CMK (cell line): ENCODE measurements around the gene TMEM253.
A peak's percentile ranks its signal among the peaks of the same experiment; 100 is the strongest.

ENCODE experiments used
- DNase-seq: peaks from one replicate; pipeline ENCODE4 v3.0.0-alpha.2; 2010; ENCODE audit warnings: low read depth

The TMEM253 gene

DNA sequence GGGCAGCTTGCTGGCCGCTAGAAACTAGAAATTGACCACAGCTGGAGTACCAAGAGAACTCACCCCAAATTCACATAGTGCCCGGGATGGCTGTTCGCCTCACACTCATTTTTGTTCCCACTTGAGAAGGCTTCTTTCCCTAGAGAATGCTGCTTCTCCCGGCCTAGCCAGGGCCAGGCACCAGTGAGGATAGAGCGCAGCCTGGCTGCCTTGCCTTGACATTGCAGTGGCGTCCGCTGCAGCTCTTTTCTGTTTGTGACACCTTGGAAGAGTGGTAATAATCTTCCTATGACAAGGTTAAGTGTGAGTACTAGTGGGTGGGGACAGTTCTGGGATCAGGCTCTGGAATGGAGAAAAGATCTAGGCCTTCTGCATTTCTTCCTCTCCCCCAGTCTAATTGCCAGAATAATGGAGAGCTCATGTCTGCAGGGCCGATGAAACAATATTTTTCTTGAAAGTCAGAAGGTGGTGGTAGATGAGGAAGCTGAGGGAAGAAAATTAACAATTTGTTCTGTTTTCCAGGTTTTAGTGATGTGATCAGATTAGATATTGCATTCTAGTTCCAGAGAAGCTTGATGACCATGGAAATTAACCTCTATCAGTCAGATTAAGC, 3.7 kb downstream of the TMEM253 start:
- DNase-seq = peak; percentile 27

DNA sequence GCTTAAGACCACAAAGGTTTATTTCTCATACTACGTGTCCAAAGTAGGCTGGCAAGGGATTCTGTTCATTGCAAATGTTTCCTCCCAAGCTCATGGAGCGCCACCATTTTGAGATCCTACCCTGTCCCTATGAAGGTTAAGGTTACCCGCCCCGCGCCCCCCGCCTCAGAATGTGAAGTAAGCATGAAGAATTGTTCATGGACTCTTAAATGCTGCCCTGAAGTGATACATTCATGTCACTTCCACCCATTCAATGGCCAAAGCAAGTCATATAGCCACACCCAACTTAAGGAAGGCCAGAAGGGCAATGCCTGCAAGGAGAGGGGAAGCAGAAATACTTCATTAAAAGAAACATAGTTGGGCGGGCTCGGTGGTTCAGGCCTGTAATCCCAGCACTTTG, 4.2 kb downstream of the TMEM253 start:
- DNase-seq = no peak

DNA sequence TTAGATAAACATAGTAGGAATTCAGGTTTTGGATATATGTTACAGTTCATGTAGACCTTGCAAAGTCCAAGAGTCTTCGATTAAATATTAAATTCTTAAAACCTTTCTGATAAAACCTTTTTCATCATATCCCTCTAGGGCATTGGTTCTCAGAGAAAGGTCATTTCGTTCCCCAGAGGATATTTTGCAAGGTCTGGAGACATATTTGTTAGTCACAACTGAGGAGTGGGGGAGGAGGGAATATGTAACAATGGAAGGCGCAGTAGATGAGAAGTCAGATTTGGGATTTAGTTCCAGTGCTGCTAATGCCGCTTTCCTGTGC, 5.3 kb downstream of the TMEM253 start:
- no peak for DNase-seq

GRCh38 chr14:21106498-21107282, 5.8 kb downstream of the TMEM253 start:
- peak; percentile 30 for DNase-seq

GRCh38 chr14:21107283-21107800, 6.5 kb downstream of the TMEM253 start:
- no peak for DNase-seq

DNA sequence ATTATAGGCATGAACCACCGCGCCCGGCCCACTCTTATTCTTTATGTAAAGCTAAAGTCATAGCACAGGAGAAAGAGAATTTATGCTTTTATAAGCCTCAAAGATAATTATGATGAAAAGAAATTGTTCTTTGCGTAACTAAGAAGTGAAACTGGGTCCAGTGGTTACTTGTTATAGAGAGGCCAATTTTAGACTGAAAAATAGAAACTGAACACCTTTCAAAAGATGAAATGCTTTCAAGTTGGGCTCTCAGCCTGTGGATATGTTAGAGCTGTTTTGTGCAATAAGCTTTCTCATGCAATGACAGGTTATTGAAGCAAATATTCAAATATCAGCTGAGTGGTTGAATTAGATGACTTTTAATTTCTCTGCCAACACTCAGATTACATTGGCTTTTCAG, 7.9 kb downstream of the TMEM253 start:
- no peak for DNase-seq

- DNase-seq = no peak
These were observed 8.7 kb downstream of the TMEM253 start for GRCh38 chr14:21109377-21110138.

DNA sequence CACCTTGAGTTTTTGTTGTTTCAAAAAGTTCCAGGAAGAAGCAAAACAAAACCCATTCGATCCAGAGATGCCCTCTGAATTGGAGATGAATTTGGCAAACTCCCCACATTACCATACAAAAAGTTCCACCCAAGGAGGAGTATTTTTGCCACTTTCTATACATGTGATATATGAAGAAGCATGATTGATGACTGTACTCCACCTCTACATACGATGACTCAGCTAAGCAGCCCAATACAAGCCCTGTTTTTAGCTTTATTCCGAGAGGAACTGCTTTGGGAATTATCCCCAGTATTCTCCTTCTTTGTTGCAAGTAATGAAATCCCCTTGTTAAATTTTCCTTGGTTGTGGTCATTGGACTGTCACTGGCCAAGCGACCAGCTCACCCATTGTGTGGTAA, 11.4 kb downstream of the TMEM253 start:
- no peak for DNase-seq

DNA sequence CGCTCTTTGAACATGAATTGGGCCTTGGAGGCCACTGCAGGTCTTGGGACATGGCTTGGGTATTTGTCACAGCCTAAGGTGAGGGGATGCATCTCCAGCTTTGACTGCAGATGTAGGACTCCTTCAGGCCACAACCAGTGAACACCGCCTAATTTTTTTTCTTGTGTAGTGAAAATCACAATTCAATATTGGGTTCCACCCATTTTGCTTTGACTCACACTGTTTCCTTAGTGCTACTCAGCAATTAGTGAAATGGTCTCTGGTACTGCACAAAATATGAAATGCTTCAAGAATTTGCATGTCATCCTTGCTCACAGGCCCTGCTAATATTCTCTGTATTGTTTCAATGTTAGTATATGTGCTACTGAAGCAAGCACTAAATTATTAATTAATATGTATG, 12.5 kb downstream of the TMEM253 start:
- DNase-seq = no peak

GRCh38 chr14:21118933-21119332, 18.1 kb downstream of the TMEM253 start:
- no peak for DNase-seq

DNA sequence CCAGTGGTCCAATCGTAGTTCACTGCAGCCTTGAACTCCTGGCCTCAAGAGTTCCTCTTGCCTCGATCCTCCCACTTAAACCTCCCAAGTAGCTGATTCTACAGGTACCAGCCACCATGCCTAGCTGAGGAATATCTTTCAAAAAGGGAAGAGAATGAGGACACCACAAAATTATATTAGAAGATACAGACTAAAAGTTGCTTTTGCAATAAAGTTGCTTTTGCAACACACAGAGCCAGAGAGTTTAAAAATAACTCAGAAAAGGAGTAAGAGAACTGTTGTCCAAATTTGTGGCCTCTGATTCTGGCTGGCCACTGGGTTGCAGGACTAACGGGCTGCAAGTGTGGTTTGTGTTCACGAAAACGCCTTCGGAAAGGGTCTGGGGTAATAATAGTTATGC, 19.8 kb downstream of the TMEM253 start:
- DNase-seq = no peak

- DNase-seq = no peak
These were observed 20.3 kb downstream of the TMEM253 start for GRCh38 chr14:21121122-21121521.

DNA sequence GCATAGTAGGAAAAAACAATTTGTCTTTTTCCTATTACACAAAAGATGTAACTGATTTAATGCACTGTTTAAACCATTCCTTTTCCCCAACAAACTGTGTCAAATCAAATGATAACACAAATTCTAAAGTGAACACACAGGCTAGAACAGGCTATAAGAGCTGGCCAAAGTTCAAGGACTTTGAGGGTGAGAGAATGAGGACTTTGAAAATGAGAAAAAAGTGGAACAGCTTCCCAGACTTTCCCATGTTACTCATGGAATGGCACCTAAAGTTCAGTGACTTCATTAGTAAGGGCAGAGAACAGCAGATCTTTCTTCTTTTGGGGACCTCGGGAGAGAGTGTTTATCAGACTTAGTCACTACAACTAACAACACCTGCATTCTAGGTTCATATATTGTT, 22.6 kb downstream of the TMEM253 start:
- DNase-seq = no peak

DNA sequence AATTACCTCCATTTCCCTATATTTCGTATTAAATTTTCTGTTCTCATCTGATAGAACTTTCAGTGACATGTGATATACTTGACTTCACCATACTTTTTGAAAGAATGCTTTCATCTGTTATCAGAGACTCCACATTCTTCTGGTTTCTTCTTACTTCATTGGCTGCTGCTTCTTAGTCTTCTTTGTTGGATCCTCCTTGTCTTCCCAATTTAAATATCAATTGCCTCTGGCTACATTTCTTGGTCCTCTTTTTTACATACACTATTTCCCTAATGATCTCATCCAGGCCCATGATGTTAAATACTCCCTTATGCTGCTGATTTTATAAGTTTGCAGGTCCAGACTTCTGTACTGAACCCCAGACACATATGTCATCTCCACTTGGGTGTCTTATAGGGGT, 33.0 kb downstream of the TMEM253 start:
- no peak for DNase-seq

GRCh38 chr14:21136024-21136423, 35.2 kb downstream of the TMEM253 start:
- DNase-seq = no peak

- no peak for DNase-seq
These were observed 41.5 kb downstream of the TMEM253 start for GRCh38 chr14:21142357-21142756.

GRCh38 chr14:21145437-21145836, 44.6 kb downstream of the TMEM253 start:
- DNase-seq = no peak

- no peak for DNase-seq
These were observed 48.9 kb downstream of the TMEM253 start for GRCh38 chr14:21149641-21150367.
